Fibroblast of skin of left biceps (primary cell): ENCODE measurements around the gene ZCCHC7.
"Not testable (repeated sequence)": the region's sequence is repeated elsewhere in the genome, so short reads cannot be mapped to it uniquely, and the experiment has no call there.

ENCODE experiments used
- DNase-seq, 2 experiments: peaks; one replicate each; pipeline ENCODE4 v3.0.0-alpha.2; 2013; ENCODE audit warnings: low read depth in 2 of 2

Gene ZCCHC7

DNA sequence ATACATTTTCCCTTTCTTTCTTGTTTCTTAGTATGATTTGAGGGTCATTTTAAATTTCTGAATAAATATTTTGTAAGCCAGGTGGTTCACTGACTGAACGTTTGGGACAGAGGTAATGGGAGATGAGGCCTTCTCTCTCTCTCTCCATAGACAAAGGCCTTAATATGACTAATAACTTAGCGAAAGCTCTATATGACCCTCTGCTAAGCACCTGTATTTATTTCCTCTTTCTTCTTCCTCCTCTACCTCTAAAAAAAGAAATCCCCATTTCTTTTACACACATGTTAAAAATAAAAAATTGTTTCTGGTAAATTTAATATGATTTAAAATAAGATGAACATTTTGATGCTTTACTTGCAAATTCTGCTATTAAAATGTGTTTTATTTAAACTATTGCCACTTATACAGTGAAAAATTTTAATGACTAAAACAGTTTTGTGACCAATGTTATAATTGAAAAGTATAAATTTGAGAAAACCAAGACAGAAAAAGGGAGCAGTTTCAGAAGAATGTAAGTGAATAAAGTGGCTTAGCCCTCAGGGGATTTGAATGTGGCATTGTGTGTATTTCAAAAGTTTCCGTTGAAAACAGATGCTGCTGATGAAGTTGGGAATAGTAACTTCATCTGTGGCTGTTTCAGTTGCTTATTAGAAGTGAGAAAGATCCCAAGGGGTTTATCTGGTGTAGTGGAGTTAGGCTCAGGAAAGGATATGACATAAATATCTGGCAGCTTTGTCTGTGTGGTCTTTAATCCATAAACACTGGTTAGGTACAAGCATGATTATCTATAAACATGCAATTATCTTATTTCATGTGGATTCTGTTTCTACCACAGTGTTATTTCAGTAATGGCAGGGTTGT, 173.5 kb downstream of the ZCCHC7 start:
- DNase-seq, result peak in 1 of 2 experiments; percentile 21

DNA sequence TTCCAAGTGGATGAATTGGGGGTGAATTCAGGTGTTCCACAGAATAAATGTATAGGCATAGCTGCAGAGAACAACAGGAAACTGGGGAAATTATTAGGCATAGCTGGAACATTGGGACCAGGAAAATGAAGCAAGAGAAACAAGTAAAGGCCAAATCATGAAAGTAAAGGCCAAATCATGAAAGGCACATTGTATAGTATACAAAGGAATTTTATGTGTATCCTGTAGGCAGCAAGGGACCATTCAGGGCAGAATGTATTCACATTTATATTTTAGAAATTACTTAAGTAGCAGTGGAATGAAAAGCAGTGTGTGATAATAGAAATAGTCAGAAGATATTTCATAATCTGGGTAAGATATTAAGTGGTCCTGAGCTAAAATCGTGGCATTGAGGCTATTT, 174.8 kb downstream of the ZCCHC7 start:
- no peak for DNase-seq

- no peak for DNase-seq
Observed at GRCh38 chr9:37295796-37296195, 175.4 kb downstream of the ZCCHC7 start.

GRCh38 chr9:37297592-37297991, 177.2 kb downstream of the ZCCHC7 start:
- DNase-seq, result no peak

DNA sequence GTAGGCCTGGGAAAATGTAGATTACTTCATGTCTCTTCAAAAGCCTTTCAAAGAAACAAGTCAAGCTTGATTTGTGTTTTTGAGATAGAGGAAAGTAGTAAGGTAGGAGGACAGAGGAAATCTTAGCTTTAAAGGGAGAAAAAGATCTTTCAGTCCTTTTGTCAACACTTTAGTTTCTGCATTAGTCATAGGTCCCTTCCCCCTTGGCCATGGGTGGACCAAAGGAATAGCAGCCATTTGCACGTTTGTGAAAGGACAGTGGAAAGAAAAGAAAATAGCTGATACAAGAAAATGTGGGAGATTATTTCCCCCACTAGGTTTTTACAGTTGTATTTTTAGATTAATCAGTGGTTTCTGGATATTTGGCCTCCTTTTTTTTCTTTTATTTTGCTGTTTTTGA, 180.2 kb downstream of the ZCCHC7 start:
- DNase-seq, result no peak

DNA sequence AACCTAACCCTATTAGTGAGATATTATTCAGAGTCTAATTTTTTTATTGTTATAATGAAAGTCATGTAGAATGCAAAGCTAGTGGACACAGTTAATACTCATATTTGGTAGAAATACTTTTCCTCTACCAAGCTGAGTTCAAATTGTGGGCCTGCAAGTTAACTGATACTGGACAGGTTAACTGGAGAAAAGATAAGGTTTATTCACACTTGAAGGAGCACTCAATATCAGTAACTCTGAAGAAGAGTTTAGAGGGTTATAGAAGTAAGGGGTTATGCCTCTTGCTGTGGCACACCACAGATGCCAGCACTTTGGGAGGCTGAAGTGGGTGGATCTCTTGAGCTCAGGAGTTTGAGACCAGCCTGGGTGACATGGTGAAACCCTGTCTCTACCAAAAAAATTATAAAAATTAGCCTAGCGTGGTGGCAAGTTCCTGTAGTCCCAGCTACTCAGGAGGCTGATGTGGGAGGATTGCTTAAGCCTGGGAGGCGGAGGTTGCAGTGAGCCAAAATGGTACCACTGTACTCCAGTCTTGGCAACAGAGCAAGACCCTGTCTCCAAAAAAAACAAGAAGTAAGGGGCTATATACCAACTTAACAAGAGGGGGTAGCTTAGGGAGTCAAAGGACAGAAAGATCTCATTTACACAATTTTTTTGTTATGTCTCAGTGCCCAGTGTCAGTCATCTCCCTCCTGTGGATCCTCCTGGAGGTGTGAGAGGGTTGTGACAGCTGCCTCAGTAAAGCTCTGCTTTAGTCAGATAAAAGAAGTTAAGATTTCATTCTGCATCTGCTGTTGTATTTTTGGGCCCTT, 180.9 kb downstream of the ZCCHC7 start:
- no peak for DNase-seq

DNA sequence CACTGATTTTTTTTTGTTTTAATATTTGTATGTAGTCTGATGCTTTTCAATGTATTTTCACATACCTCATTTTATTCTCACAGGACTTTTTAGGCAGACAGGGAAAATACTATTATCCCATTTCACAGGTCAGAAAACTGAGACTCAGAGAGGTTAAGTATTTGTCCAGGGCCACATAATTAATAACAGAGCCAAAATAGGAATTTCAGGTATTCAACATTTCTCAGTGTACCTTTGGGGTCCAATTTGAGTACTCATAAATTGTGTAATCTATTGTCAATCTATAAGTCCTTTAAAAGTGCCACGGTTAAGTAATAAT, 181.4 kb downstream of the ZCCHC7 start:
- DNase-seq, result no peak

DNA sequence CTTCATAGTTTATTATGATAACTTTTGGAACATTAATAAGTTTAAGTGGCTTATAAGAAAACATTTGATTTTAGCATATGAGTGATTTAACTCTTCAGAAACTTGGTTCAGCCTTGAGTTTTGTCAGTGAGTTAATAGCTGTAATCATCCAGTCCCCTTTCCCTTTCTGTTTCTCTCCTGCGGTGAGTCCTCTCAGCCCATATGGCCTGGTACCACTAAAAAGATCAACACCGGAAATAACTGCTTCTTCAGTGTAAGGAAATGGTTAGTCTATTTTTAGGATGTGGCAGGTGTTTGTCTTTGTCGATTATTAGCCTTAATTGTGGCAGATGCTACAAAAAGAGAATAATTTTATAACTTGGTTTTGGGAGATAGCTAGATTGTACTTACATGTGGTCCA, 181.9 kb downstream of the ZCCHC7 start:
- DNase-seq, result no peak

- DNase-seq, result not testable (repeated sequence)
Observed at GRCh38 chr9:37303272-37303671, 182.9 kb downstream of the ZCCHC7 start.

DNA sequence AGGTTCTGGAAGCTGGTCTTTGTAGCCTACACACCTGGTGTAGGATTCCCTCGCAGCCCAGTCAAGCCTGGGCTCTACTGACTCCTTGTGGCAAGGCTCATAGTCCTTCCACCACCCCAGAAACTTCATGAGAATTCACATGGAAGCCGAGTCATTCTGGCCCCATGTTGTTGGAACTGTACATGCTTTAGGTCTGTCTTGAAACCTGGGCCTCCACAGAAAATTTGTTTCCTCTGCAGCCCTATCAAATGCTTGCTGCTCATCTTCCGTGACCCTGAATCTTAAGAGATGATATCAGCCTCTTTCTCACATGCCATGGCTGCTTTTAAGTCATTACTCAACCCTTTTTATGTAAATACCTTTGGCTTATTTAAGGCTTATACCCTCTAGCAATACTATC, 188.8 kb downstream of the ZCCHC7 start:
- DNase-seq, result no peak

GRCh38 chr9:37311938-37312708, 191.7 kb downstream of the ZCCHC7 start:
- DNase-seq, result no peak

GRCh38 chr9:37324261-37324683, 203.9 kb downstream of the ZCCHC7 start:
- no peak for DNase-seq

- no peak for DNase-seq
Observed at GRCh38 chr9:37324691-37325490, 204.5 kb downstream of the ZCCHC7 start.

GRCh38 chr9:37325778-37326177, 205.4 kb downstream of the ZCCHC7 start:
- no peak for DNase-seq

DNA sequence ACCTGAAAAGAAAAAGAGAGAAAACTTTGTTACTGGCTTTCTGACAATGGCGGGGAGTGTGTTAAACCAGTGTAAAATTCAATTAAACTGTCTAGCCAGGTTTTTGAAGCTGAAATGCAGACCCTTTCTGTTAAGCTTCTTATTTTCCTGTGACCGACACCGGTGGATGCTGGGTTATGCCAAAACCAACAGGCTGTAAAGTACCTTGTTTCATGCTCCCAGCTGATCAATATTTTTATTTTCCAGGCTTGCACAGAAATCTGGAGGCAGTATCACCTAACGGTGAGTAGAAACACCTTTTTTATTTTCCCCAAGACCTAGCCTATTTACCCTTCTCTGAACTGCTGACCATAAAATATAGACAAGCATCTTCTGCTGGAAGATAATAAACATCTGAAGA, 207.2 kb downstream of the ZCCHC7 start:
- DNase-seq, result no peak

DNA sequence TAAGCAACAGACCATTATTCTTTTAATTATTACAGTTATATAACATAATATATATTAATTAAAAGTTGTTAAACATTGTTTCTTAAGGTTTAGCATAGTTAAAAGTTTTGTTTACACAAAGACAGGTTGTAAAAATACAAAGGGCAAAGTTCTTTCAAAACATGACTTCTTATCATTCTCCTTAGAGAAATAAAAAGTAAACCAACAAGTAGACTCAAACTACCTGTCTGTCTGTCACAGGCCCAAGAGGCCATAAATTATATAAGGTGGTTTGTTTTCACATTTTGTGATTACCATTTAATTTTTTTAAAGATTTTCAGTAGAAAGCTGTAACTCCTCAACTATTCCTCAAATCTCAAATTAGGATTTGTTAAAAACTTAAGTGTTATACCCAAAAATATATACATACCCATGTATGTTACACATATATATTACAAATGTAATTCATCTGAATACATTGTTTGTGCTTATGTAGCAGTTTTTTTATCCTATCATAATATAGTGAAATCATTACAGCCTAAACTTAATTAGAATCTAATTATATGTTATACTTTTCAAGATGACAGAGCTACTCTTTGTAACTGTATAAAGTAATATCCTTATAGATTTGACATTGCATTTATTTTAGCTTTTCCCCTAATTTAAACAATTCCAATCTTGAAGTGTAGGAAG, 208.3 kb downstream of the ZCCHC7 start:
- DNase-seq, result no peak

GRCh38 chr9:37329576-37329975, 209.2 kb downstream of the ZCCHC7 start:
- DNase-seq, result peak in 1 of 2 experiments; percentile 17

DNA sequence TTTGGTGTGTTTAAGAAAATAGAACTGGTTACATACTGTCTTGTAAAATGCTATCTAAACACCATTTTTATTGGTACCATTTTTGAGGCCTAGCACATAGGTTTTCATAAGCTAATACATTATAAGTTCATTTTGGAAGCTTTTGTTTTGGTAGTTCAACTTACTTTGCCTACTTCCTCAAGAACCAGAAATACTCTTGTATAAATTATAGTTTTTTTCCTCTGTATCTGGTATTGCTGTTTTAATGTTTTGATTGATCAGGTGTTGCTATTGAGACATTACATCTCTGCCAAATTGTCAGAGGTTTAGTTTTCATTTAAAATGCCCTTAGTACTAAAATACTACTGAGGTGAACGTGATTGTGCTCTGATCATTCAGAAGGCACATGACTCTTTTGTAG, 211.5 kb downstream of the ZCCHC7 start:
- no peak for DNase-seq

- DNase-seq, result no peak
Observed at GRCh38 chr9:37332578-37332977, 212.2 kb downstream of the ZCCHC7 start.

DNA sequence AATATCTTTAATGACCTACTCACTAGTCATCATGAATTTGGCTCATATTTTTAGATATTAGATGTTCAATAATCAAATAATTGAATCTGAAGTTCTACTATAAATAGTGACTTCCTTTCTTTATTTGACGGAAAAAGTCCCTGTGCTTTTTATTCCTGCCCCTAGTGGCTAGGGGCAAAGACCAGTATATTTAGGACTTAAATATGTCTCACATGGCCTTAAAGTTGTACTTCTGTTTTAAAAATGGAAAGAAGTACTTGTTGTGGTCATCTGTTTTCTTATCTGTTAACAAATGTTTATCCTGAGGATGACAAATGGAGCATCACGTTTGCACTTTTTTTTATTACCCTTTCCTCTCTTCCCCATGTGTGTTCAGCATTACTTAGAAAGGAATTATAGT, 212.9 kb downstream of the ZCCHC7 start:
- DNase-seq, result no peak

- DNase-seq, result no peak
Observed at GRCh38 chr9:37335238-37335637, 214.9 kb downstream of the ZCCHC7 start.
